B cell (primary cell): ENCODE data around the gene PCDHA13. TPM values are rescaled to one million over a fixed set of nuclear protein-coding genes. Genes with fewer than 3 reads are reported as not detected.

Experiments used
- ATAC-seq: fragments of 200-7000 bp; cut with Tn5 transposase; one replicate; pipeline ENCODE4 v1.10.0; 2021; ENCODE audit warnings: low read depth, mild to moderate bottlenecking, moderate number of reproducible peaks, moderate library complexity
- CTCF ChIA-PET: fragments of 350-600 bp; sonication (Branson Sonifier 250); formaldehyde crosslinking; loops from one replicate; lab custom pipeline; 2021; ENCODE audit warnings: antibody characterized with exemption, inconsistent platforms; lab: Charles Lee
- POLR2A ChIA-PET: fragments of 350-600 bp; sonication (Branson Sonifier 250); formaldehyde crosslinking; loops from one replicate; lab custom pipeline; 2021; ENCODE audit warnings: antibody characterized with exemption; lab: Charles Lee
- DNase-seq: peaks from one replicate; pipeline ENCODE4 v3.0.0; 2013
- H2AFZ ChIP-seq: 2 replicates; pipeline ENCODE4 v1.6.1; 2012; ENCODE audit warnings: mild to moderate bottlenecking, low read depth, low read length; ENCODE audit not compliant: insufficient read depth, poor library complexity, severe bottlenecking
- H3K27ac ChIP-seq, 2 donors: 1 replicate in 1 of 2; 2 replicates in 1 of 2; pipeline ENCODE4 v1.5.1; 2012 to 2013; ENCODE audit warnings: low read length in 2 of 2, mild to moderate bottlenecking in 2 of 2, moderate library complexity in 1 of 2
- H3K27me3 ChIP-seq, 4 experiments: fragments of 200-600 bp in 1 of 4; sonication (generic) in 1 of 4; replicated peaks in 1 of 4; 1 replicate in 2 of 4; 2 replicates in 2 of 4; pipeline versions ENCODE4 v1.6.1 to v1.7.0; 2013 to 2016; ENCODE audit warnings: low read length in 3 of 4, mild to moderate bottlenecking in 2 of 4, mixed read lengths in 1 of 4, moderate library complexity in 1 of 4; ENCODE audit not compliant: insufficient read depth in 4 of 4, control insufficient read depth in 3 of 4; ENCODE audit errors: control extremely low read depth in 1 of 4
- H3K36me3 ChIP-seq, 2 experiments: replicated peaks in 1 of 2; 1 replicate in 1 of 2; 2 replicates in 1 of 2; pipeline versions ENCODE4 v1.6.1 to v1.7.1; 2013; ENCODE audit warnings: low read length in 1 of 2; ENCODE audit not compliant: insufficient read depth in 2 of 2, control insufficient read depth in 1 of 2; ENCODE audit errors: control extremely low read depth in 1 of 2, extremely low read depth in 1 of 2
- H3K4me1 ChIP-seq, 2 donors: fragments of 200-600 bp in 1 of 2; sonication (generic) in 1 of 2; 1 replicate in 1 of 2; 2 replicates in 1 of 2; pipeline versions ENCODE4 v1.5.1 to v1.6.1; 2013 to 2017; ENCODE audit warnings: low read length in 2 of 2; ENCODE audit not compliant: control insufficient read depth in 2 of 2, insufficient read depth in 2 of 2
- H3K4me2 ChIP-seq: replicated peaks from 2 replicates; pipeline ENCODE3; 2012; ENCODE audit warnings: mild to moderate bottlenecking, low read depth, low read length; ENCODE audit not compliant: poor library complexity, severe bottlenecking
- H3K4me3 ChIP-seq, 5 experiments: fragments of 200-600 bp in 1 of 5; sonication (generic) in 1 of 5; 1 replicate in 3 of 5; 2 replicates in 2 of 5; pipeline versions ENCODE4 v1.5.1 to v1.7.0; 2011 to 2016; ENCODE audit warnings: low read length in 4 of 5, mild to moderate bottlenecking in 4 of 5, low read depth in 2 of 5, control low read depth in 1 of 5, moderate library complexity in 1 of 5; ENCODE audit not compliant: insufficient read depth in 1 of 5; ENCODE audit errors: control extremely low read depth in 1 of 5, extremely low read depth in 1 of 5
- H3K79me2 ChIP-seq: fragments of 200-600 bp; sonication (generic); one replicate; pipeline ENCODE4 v1.6.0; 2016; ENCODE audit warnings: low read length; ENCODE audit not compliant: control insufficient read depth, insufficient read depth
- H3K9ac ChIP-seq: fragments of 200-600 bp; sonication (generic); 2 replicates; pipeline ENCODE4 v1.6.1; 2017; ENCODE audit warnings: mild to moderate bottlenecking, low read length, moderate library complexity
- H3K9me3 ChIP-seq, 3 donors: one replicate each; pipeline versions ENCODE4 v1.6.1 to v1.7.1; 2013; ENCODE audit warnings: low read length in 2 of 3; ENCODE audit not compliant: control insufficient read depth in 2 of 3, insufficient read depth in 1 of 3; ENCODE audit errors: control extremely low read depth in 1 of 3
- H4K20me1 ChIP-seq: 2 replicates; pipeline ENCODE4 v1.6.0; 2012; ENCODE audit warnings: mild to moderate bottlenecking, low read length; ENCODE audit not compliant: insufficient read depth, control insufficient read depth, poor library complexity, severe bottlenecking
- H3K27ac Mint-ChIP-seq: one replicate; pipeline ENCODE4 v1.8.0; 2021; ENCODE audit warnings: mixed read lengths
- H3K27me3 Mint-ChIP-seq: one replicate; pipeline ENCODE4 v1.8.0; 2021; ENCODE audit warnings: mixed read lengths
- H3K4me1 Mint-ChIP-seq: one replicate; pipeline ENCODE4 v1.8.0; 2021; ENCODE audit warnings: mixed read lengths
- H3K4me3 Mint-ChIP-seq: one replicate; pipeline ENCODE4 v1.8.0; 2021; ENCODE audit warnings: mixed read lengths
- H3K9me3 Mint-ChIP-seq: one replicate; pipeline ENCODE4 v1.8.0; 2022; ENCODE audit warnings: mixed read lengths; ENCODE audit not compliant: insufficient read depth
- EZH2 ChIP-seq: IDR thresholded peaks from 2 replicates; pipeline ENCODE4 v1.6.1; 2012; ENCODE audit warnings: borderline replicate concordance, low read depth, mild to moderate bottlenecking, moderate library complexity, low read length; ENCODE audit not compliant: insufficient read depth, poor library complexity, severe bottlenecking
- WGBS: methylation state at CpG from one replicate; pipeline ENCODE4 v1.1.5; 2013; ENCODE audit warnings: missing lambda C conversion rate; ENCODE audit not compliant: insufficient coverage; 5-methylcytosine and 5-hydroxymethylcytosine counted together
- intact Hi-C: fragments of 100-400 bp; cut with micrococcal nuclease; formaldehyde crosslinking; loops from one replicate; pipeline ENCODE4 v1.10.0; 2022
- polyA plus RNA-seq: library from polyadenylated mRNA; depleted of rRNA; stranded (reverse); fragments of >200 nt; gene quantifications from 2 replicates; pipeline ENCODE4 v1.2.3, GENCODE V29; 2012
- total RNA-seq, 2 donors: library from RNA; stranded (reverse); fragments of 120-200 nt in 1 of 2; gene quantifications; 1 replicate in 1 of 2; 2 replicates in 1 of 2; pipeline versions ENCODE4 v1.2.3 to v1.2.4, GENCODE V29; 2013 to 2022
- TF ChIP-seq, protein P1 (sequence below): fragments of 200-600 bp; IDR thresholded peaks from one replicate; pipeline ENCODE4 v1.8.0; 2022; ENCODE audit warnings: antibody characterized with exemption, mild to moderate bottlenecking

The PCDHA13 gene
- total and polyA plus RNA-seq, 2 donors (not counting 1 experiment from before 2014, with no cell fraction given) = not detected

DNA sequence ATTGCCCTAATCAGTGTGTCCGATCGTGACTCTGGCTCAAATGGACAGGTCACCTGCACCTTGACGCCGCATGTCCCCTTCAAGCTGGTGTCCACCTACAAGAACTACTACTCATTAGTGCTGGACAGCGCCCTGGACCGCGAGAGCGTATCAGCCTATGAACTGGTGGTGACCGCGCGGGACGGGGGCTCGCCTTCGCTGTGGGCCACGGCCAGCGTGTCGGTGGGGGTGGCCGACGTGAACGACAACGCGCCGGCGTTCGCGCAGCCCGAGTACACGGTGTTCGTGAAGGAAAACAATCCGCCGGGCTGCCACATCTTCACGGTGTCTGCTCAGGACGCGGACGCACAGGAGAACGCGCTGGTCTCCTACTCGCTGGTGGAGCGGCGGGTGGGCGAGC, 1.4 kb downstream of the PCDHA13 start:
- DNase-seq = no peak
- no peak overlapping the region for H3K4me3 Mint-ChIP-seq
- no peaks in the 10 kb centered on the region for H3K36me3 ChIP-seq

GRCh38 chr5:140883927-140884697, 2.2 kb downstream of the PCDHA13 start:
- ATAC-seq (no peak), DNase-seq (no peak)
- Histone ChIP-seq H3K79me2 (no peaks in the 10 kb centered on the region), H3K4me2 (no peak overlapping the region), H4K20me1 (no peaks in the 10 kb centered on the region), H3K36me3 (no peaks in the 10 kb centered on the region), H3K27ac (no peak overlapping the region), H3K4me3 (no peak overlapping the region), H3K27me3 (peaks cover 0 to 13% (median 3%) of the 10 kb centered on the region in 4 experiments), H2AFZ (no peak overlapping the region), H3K9ac (no peak overlapping the region), H3K4me1 (no peaks in the 10 kb centered on the region), H3K9me3 (peaks cover 3 to 27% (median 9%) of the 10 kb centered on the region in 3 donors)
- POLR2A ChIA-PET = no interaction called here
- intact Hi-C loops = no loop called here
- CTCF ChIA-PET = no interaction called here
- peaks cover 20% of the 10 kb centered on the region for H3K27me3 Mint-ChIP-seq
- H3K4me3 Mint-ChIP-seq = no peak overlapping the region
- H3K9me3 Mint-ChIP-seq = peaks cover 8% of the 10 kb centered on the region
- TF ChIP-seq, protein P1, sequence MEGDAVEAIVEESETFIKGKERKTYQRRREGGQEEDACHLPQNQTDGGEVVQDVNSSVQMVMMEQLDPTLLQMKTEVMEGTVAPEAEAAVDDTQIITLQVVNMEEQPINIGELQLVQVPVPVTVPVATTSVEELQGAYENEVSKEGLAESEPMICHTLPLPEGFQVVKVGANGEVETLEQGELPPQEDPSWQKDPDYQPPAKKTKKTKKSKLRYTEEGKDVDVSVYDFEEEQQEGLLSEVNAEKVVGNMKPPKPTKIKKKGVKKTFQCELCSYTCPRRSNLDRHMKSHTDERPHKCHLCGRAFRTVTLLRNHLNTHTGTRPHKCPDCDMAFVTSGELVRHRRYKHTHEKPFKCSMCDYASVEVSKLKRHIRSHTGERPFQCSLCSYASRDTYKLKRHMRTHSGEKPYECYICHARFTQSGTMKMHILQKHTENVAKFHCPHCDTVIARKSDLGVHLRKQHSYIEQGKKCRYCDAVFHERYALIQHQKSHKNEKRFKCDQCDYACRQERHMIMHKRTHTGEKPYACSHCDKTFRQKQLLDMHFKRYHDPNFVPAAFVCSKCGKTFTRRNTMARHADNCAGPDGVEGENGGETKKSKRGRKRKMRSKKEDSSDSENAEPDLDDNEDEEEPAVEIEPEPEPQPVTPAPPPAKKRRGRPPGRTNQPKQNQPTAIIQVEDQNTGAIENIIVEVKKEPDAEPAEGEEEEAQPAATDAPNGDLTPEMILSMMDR = no peak
- no peak for TF ChIP-seq EZH2
- H3K27ac Mint-ChIP-seq = no peak overlapping the region
- H3K4me1 Mint-ChIP-seq = no peaks in the 10 kb centered on the region
- WGBS = 59% methylated on average over 79 of the region's 79 CpGs

More for the DNA sequence above, 1.4 kb downstream of the PCDHA13 start:
- peaks cover 0 to 13% (median 5%) of the 10 kb centered on the region in 4 experiments for H3K27me3 ChIP-seq
- no peak overlapping the region for H3K27ac ChIP-seq
- peaks cover 20% of the 10 kb centered on the region for H3K27me3 Mint-ChIP-seq
- ChIA-PET POLR2A (no interaction called here), CTCF (no interaction called here)
- H2AFZ ChIP-seq = no peak overlapping the region
- TF ChIP-seq, protein P1 = no peak
- no peak for TF ChIP-seq EZH2
- H3K9me3 Mint-ChIP-seq = peaks cover 8% of the 10 kb centered on the region
- H3K4me3 ChIP-seq = no peak overlapping the region
- no peak overlapping the region for H3K9ac ChIP-seq
- no peaks in the 10 kb centered on the region for H4K20me1 ChIP-seq
- intact Hi-C loops = no loop called here
- no peak overlapping the region for H3K27ac Mint-ChIP-seq
- 59% methylated on average over 39 of the region's 41 CpGs for WGBS
- H3K4me2 ChIP-seq = no peak overlapping the region
- ATAC-seq = no peak
- peaks cover 3 to 27% (median 9%) of the 10 kb centered on the region in 3 donors for H3K9me3 ChIP-seq
- no peaks in the 10 kb centered on the region for H3K4me1 ChIP-seq
- no peaks in the 10 kb centered on the region for H3K4me1 Mint-ChIP-seq
- H3K79me2 ChIP-seq = no peaks in the 10 kb centered on the region
